NCI-H345 (cell line): Measurements from ENCODE around the gene HRK.

ENCODE experiments used
- DNase-seq: peaks from one replicate; lab custom pipeline; 2025; lab: John Stamatoyannopoulos, UW

HRK gene

GRCh38 chr12:116881325-116881876 is at the start of gene HRK:
Gene HRK (minus strand): TSS chr12:116881441. CDS start chr12:116881307, 134 bp downstream.
- peak; percentile 39 for DNase-seq

- DNase-seq: no peak
These were observed 48.6 kb upstream of the HRK start for GRCh38 chr12:116929885-116930284.

- DNase-seq: no peak
These were observed 47.3 kb upstream of the HRK start for GRCh38 chr12:116928504-116928903.

- DNase-seq: no peak
These were observed 46.2 kb upstream of the HRK start for GRCh38 chr12:116927244-116927940.

GRCh38 chr12:116926283-116927243 is 45.3 kb upstream of the HRK start:
- no peak for DNase-seq

- no peak for DNase-seq
These were observed 43.6 kb upstream of the HRK start for GRCh38 chr12:116924558-116925453.

GRCh38 chr12:116922194-116922897 is 41.1 kb upstream of the HRK start:
- no peak for DNase-seq

- DNase-seq: no peak
These were observed 39.7 kb upstream of the HRK start for GRCh38 chr12:116920939-116921338.

- DNase-seq: no peak
These were observed 38.7 kb upstream of the HRK start for GRCh38 chr12:116919706-116920485.

- no peak for DNase-seq
These were observed 38.0 kb upstream of the HRK start for GRCh38 chr12:116919247-116919661.

GRCh38 chr12:116918464-116918863 is 37.2 kb upstream of the HRK start:
- no peak for DNase-seq

- no peak for DNase-seq
These were observed 35.5 kb upstream of the HRK start for GRCh38 chr12:116916714-116917114.

- no peak for DNase-seq
These were observed 34.9 kb upstream of the HRK start for GRCh38 chr12:116916122-116916521.

- no peak for DNase-seq
These were observed 34.1 kb upstream of the HRK start for GRCh38 chr12:116915326-116915725.

- DNase-seq: peak; percentile 83
These were observed 29.6 kb upstream of the HRK start, which contains the start of gene FBXW8 for GRCh38 chr12:116910645-116911451. Gene FBXW8 (plus strand): TSS chr12:116910950. CDS start chr12:116911038, 88 bp downstream.

- DNase-seq: no peak
These were observed 29.0 kb upstream of the HRK start for GRCh38 chr12:116910280-116910644.

GRCh38 chr12:116906285-116906684 is 25.0 kb upstream of the HRK start:
- DNase-seq: no peak

- no peak for DNase-seq
These were observed 22.6 kb upstream of the HRK start for GRCh38 chr12:116903818-116904217.

GRCh38 chr12:116901612-116902011 is 20.4 kb upstream of the HRK start:
- DNase-seq: no peak
